ENCODE data around the gene HCK.

HCK gene

GRCh38 chr20:32050851-32051556 is 1.0 kb upstream of the HCK start:
- Histone ChIP-seq H3K27me3 (ENCODE audit: control insufficient read depth in 1 of 2, insufficient read depth in 2 of 2, low read length in 2 of 2) (peaks cover 17 to 52% of the 10 kb centered on the region in 2 donors), H3K27ac (ENCODE audit: low read depth, low read length) (no peak overlapping the region), H3K4me3 (ENCODE audit: low read depth in 1 of 2, low read length in 2 of 2) (no peak overlapping the region), H3K9ac (ENCODE audit: low read length) (no peak overlapping the region), H3K36me3 (ENCODE audit: insufficient read depth, low read length) (no peaks in the 10 kb centered on the region), H3K9me3 (ENCODE audit: low read length) (no peaks in the 10 kb centered on the region), H3K4me1 (ENCODE audit: insufficient read depth, low read length) (no peaks in the 10 kb centered on the region)

GRCh38 chr20:32051720-32052089 is 337 bp upstream of the HCK start:
- Histone ChIP-seq H3K9ac (ENCODE audit: low read length) (no peak overlapping the region), H3K36me3 (ENCODE audit: insufficient read depth, low read length) (no peaks in the 10 kb centered on the region), H3K27me3 (ENCODE audit: control insufficient read depth in 1 of 2, insufficient read depth in 2 of 2, low read length in 2 of 2) (peaks cover 17 to 52% of the 10 kb centered on the region in 2 donors), H3K4me1 (ENCODE audit: insufficient read depth, low read length) (no peaks in the 10 kb centered on the region), H3K9me3 (ENCODE audit: low read length) (no peaks in the 10 kb centered on the region), H3K4me3 (ENCODE audit: low read depth in 1 of 2, low read length in 2 of 2) (no peak overlapping the region), H3K27ac (ENCODE audit: low read depth, low read length) (no peak overlapping the region)

GRCh38 chr20:32052778-32053362 is 828 bp downstream of the HCK start:
- H3K4me1 ChIP-seq (ENCODE audit: insufficient read depth, low read length), result no peaks in the 10 kb centered on the region
- H3K36me3 ChIP-seq (ENCODE audit: insufficient read depth, low read length), result no peaks in the 10 kb centered on the region
- H3K27me3 ChIP-seq (ENCODE audit: control insufficient read depth in 1 of 2, insufficient read depth in 2 of 2, low read length in 2 of 2), result peaks cover 17 to 52% of the 10 kb centered on the region in 2 donors
- H3K9ac ChIP-seq (ENCODE audit: low read length), result no peak overlapping the region
- no peak overlapping the region for H3K4me3 ChIP-seq (ENCODE audit: low read depth in 1 of 2, low read length in 2 of 2)
- H3K9me3 ChIP-seq (ENCODE audit: low read length), result no peaks in the 10 kb centered on the region
- no peak overlapping the region for H3K27ac ChIP-seq (ENCODE audit: low read depth, low read length)

- no peak overlapping the region for H3K4me3 ChIP-seq (ENCODE audit: low read depth in 1 of 2, low read length in 2 of 2)
- H3K9me3 ChIP-seq (ENCODE audit: low read length), result no peaks in the 10 kb centered on the region
- H3K36me3 ChIP-seq (ENCODE audit: insufficient read depth, low read length), result no peaks in the 10 kb centered on the region
- H3K27me3 ChIP-seq (ENCODE audit: control insufficient read depth in 1 of 2, insufficient read depth in 2 of 2, low read length in 2 of 2), result peaks cover 17 to 52% of the 10 kb centered on the region in 2 donors
- H3K27ac ChIP-seq (ENCODE audit: low read depth, low read length), result no peak overlapping the region
- H3K4me1 ChIP-seq (ENCODE audit: insufficient read depth, low read length), result no peaks in the 10 kb centered on the region
- H3K9ac ChIP-seq (ENCODE audit: low read length), result no peak overlapping the region
Measured at GRCh38 chr20:32053648-32054047, 1.6 kb downstream of the HCK start.

- Histone ChIP-seq H3K4me1 (ENCODE audit: insufficient read depth, low read length) (no peaks in the 10 kb centered on the region), H3K27ac (ENCODE audit: low read depth, low read length) (no peak overlapping the region), H3K9me3 (ENCODE audit: low read length) (no peaks in the 10 kb centered on the region), H3K27me3 (ENCODE audit: control insufficient read depth in 1 of 2, insufficient read depth in 2 of 2, low read length in 2 of 2) (peaks cover 5 to 27% of the 10 kb centered on the region in 2 donors), H3K4me3 (ENCODE audit: low read depth in 1 of 2, low read length in 2 of 2) (no peak overlapping the region), H3K9ac (ENCODE audit: low read length) (no peak overlapping the region), H3K36me3 (ENCODE audit: insufficient read depth, low read length) (no peaks in the 10 kb centered on the region)
Measured at GRCh38 chr20:32056708-32057483, 4.9 kb downstream of the HCK start.

GRCh38 chr20:32057656-32058184 is 5.7 kb downstream of the HCK start:
- Histone ChIP-seq H3K4me1 (ENCODE audit: insufficient read depth, low read length) (no peaks in the 10 kb centered on the region), H3K36me3 (ENCODE audit: insufficient read depth, low read length) (no peaks in the 10 kb centered on the region), H3K9me3 (ENCODE audit: low read length) (no peaks in the 10 kb centered on the region), H3K4me3 (ENCODE audit: low read depth in 1 of 2, low read length in 2 of 2) (no peak overlapping the region), H3K27me3 (ENCODE audit: control insufficient read depth in 1 of 2, insufficient read depth in 2 of 2, low read length in 2 of 2) (peaks cover 5 to 19% of the 10 kb centered on the region in 2 donors), H3K9ac (ENCODE audit: low read length) (no peak overlapping the region), H3K27ac (ENCODE audit: low read depth, low read length) (no peak overlapping the region)

GRCh38 chr20:32059189-32059588 is 7.1 kb downstream of the HCK start:
- peaks cover 0 to 4% of the 10 kb centered on the region in 2 donors for H3K27me3 ChIP-seq (ENCODE audit: control insufficient read depth in 1 of 2, insufficient read depth in 2 of 2, low read length in 2 of 2)
- H3K4me1 ChIP-seq (ENCODE audit: insufficient read depth, low read length), result no peaks in the 10 kb centered on the region

GRCh38 chr20:32062776-32063170 is 10.7 kb downstream of the HCK start:
- Histone ChIP-seq H3K4me3 (ENCODE audit: low read depth in 1 of 2, low read length in 2 of 2) (no peak overlapping the region), H3K36me3 (ENCODE audit: insufficient read depth, low read length) (no peaks in the 10 kb centered on the region), H3K27me3 (ENCODE audit: control insufficient read depth in 1 of 2, insufficient read depth in 2 of 2, low read length in 2 of 2) (no peaks in the 10 kb centered on the region), H3K9ac (ENCODE audit: low read length) (no peak overlapping the region), H3K9me3 (ENCODE audit: low read length) (no peaks in the 10 kb centered on the region), H3K4me1 (ENCODE audit: insufficient read depth, low read length) (no peaks in the 10 kb centered on the region), H3K27ac (ENCODE audit: low read depth, low read length) (no peak overlapping the region)

More at GRCh38 chr20:32059189-32059588, 7.1 kb downstream of the HCK start:
- Histone ChIP-seq H3K4me3 (ENCODE audit: low read depth in 1 of 2, low read length in 2 of 2) (no peak overlapping the region), H3K36me3 (ENCODE audit: insufficient read depth, low read length) (no peaks in the 10 kb centered on the region), H3K27ac (ENCODE audit: low read depth, low read length) (no peak overlapping the region), H3K9me3 (ENCODE audit: low read length) (no peaks in the 10 kb centered on the region), H3K9ac (ENCODE audit: low read length) (no peak overlapping the region)

- Histone ChIP-seq H3K27me3 (ENCODE audit: control insufficient read depth in 1 of 2, insufficient read depth in 2 of 2, low read length in 2 of 2) (no peaks in the 10 kb centered on the region), H3K9me3 (ENCODE audit: low read length) (no peaks in the 10 kb centered on the region), H3K4me3 (ENCODE audit: low read depth in 1 of 2, low read length in 2 of 2) (no peak overlapping the region), H3K9ac (ENCODE audit: low read length) (no peak overlapping the region), H3K36me3 (ENCODE audit: insufficient read depth, low read length) (no peaks in the 10 kb centered on the region), H3K27ac (ENCODE audit: low read depth, low read length) (no peak overlapping the region), H3K4me1 (ENCODE audit: insufficient read depth, low read length) (no peaks in the 10 kb centered on the region)
Measured at GRCh38 chr20:32063695-32064094, 11.7 kb downstream of the HCK start.

- no peak overlapping the region for H3K27ac ChIP-seq (ENCODE audit: low read depth, low read length)
- H3K4me3 ChIP-seq (ENCODE audit: low read depth in 1 of 2, low read length in 2 of 2), result no peak overlapping the region
- no peak overlapping the region for H3K9ac ChIP-seq (ENCODE audit: low read length)
- H3K27me3 ChIP-seq (ENCODE audit: control insufficient read depth in 1 of 2, insufficient read depth in 2 of 2, low read length in 2 of 2), result no peaks in the 10 kb centered on the region
- H3K9me3 ChIP-seq (ENCODE audit: low read length), result no peaks in the 10 kb centered on the region
- no peaks in the 10 kb centered on the region for H3K36me3 ChIP-seq (ENCODE audit: insufficient read depth, low read length)
- no peaks in the 10 kb centered on the region for H3K4me1 ChIP-seq (ENCODE audit: insufficient read depth, low read length)
Measured at GRCh38 chr20:32064667-32065066, 12.6 kb downstream of the HCK start.

GRCh38 chr20:32067234-32067821 is 15.3 kb downstream of the HCK start:
- H3K4me1 ChIP-seq (ENCODE audit: insufficient read depth, low read length), result no peaks in the 10 kb centered on the region
- H3K36me3 ChIP-seq (ENCODE audit: insufficient read depth, low read length), result no peaks in the 10 kb centered on the region
- H3K27ac ChIP-seq (ENCODE audit: low read depth, low read length), result no peak overlapping the region
- H3K27me3 ChIP-seq (ENCODE audit: control insufficient read depth in 1 of 2, insufficient read depth in 2 of 2, low read length in 2 of 2), result peaks cover 0 to 4% of the 10 kb centered on the region in 2 donors
- no peaks in the 10 kb centered on the region for H3K9me3 ChIP-seq (ENCODE audit: low read length)
- H3K9ac ChIP-seq (ENCODE audit: low read length), result no peak overlapping the region
- H3K4me3 ChIP-seq (ENCODE audit: low read depth in 1 of 2, low read length in 2 of 2), result no peak overlapping the region
